Measurements from ENCODE around the gene DLEC1. TPM values are rescaled to one million over a fixed set of nuclear protein-coding genes. Genes with fewer than 3 reads are reported as not detected.

Gene DLEC1
- total RNA-seq, 2 donors from 2014 or later, result 0.52 to 0.56 TPM

DNA sequence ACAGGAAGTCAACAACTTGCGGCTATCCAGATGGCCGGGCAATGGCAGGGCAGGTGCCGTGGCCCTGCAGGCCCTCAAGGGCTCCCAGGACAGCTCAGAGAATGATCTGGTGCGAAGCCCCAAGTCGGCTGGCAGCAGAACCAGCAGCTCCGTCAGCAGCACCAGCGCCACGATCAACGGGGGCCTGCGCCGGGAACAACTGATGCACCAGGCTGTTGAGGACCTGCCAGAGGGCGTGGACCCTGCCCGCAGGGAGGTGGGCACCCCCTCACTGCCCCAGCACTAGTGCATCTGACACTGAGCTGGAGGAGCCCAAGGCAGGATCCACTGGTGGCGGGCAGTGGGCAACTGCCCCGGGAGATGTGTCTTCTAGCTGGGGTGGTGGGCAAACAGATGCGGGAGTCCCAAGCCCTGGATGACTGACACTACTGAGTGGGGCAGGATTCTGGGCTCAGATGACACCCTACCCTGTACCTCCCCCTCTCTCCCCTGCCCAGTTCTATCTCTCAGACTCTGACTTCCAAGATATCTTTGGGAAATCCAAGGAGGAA, 32.5 kb upstream of the DLEC1 start:
- no peak for DNase-seq
- H3K9me3 ChIP-seq, result no peaks in the 10 kb centered on the region
- peaks cover 2% of the 10 kb centered on the region for H3K36me3 ChIP-seq
- no peak overlapping the region for H3K9ac ChIP-seq (ENCODE audit: low read depth in 2 of 2, low read length in 2 of 2)
- no peak overlapping the region for H3K27ac ChIP-seq
- H3K4me1 ChIP-seq, result peaks cover 20% of the 10 kb centered on the region
- no peak overlapping the region for H3K4me3 ChIP-seq
- TF ChIP-seq CTCF (IDR thresholded peaks at IDR 0.05), result no peak
- intact Hi-C loops (cut with DNase I), result no loop called here
- H3K27me3 ChIP-seq, result no peaks in the 10 kb centered on the region

DNA sequence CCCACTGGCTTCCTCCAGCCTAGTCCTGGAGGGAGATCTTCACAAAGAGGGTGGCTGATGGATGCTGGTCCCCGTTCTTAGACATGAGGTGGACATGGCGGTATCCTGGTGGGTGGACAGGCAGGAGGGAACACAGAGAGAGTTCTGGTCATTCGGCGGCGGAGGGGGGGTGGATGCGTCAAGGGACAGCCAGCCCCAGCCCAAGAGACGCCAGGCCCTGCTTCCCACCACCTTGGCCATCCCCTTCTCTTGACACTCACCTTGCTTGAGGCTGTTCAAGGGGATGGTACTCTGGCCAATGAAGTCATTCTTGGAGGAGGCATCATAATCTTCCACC, 31.3 kb upstream of the DLEC1 start:
- Histone ChIP-seq H3K9me3 (no peaks in the 10 kb centered on the region), H3K9ac (ENCODE audit: low read depth in 2 of 2, low read length in 2 of 2) (no peak overlapping the region), H3K27me3 (no peaks in the 10 kb centered on the region), H3K4me3 (no peak overlapping the region), H3K36me3 (no peaks in the 10 kb centered on the region), H3K4me1 (peaks cover 19% of the 10 kb centered on the region), H3K27ac (no peak overlapping the region)
- intact Hi-C loops (cut with DNase I), result no loop called here
- TF ChIP-seq CTCF (IDR thresholded peaks at IDR 0.05), result no peak
- DNase-seq, result no peak

DNA sequence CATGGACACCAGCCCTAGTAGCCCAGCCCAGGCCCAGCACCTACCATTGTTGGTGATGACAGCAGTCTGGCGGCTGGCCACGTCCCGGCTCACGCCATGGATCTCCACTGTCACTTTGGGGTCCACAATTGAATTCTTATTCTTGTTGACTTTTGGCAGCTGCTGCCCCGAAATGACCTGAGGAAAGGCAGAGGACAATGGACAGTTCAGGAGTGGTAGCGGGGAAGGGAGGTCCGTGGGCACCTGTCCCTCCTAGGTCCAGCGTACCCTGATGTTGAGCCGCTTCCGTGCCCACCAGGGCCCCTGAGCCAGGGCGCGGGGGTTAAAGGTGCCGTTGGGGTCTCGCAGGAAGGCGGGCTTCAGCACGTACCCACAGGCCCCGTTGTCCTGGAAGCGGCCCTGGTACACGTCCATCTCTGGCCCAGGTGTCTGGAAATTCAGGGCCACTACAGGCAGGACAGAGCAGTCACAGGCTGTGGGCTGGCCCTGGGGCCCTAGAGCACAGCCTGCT, 30.8 kb upstream of the DLEC1 start:
- no peak overlapping the region for H3K4me3 ChIP-seq
- no peak for DNase-seq
- no peaks in the 10 kb centered on the region for H3K36me3 ChIP-seq
- no peaks in the 10 kb centered on the region for H3K9me3 ChIP-seq
- intact Hi-C loops (cut with DNase I), result no loop called here
- H3K27me3 ChIP-seq, result no peaks in the 10 kb centered on the region
- H3K4me1 ChIP-seq, result peaks cover 15% of the 10 kb centered on the region
- no peak overlapping the region for H3K27ac ChIP-seq
- TF ChIP-seq CTCF (IDR thresholded peaks at IDR 0.05), result no peak
- H3K9ac ChIP-seq (ENCODE audit: low read depth in 2 of 2, low read length in 2 of 2), result no peak overlapping the region

- H3K27me3 ChIP-seq, result no peaks in the 10 kb centered on the region
- no peaks in the 10 kb centered on the region for H3K9me3 ChIP-seq
- no peak overlapping the region for H3K27ac ChIP-seq
- no peak overlapping the region for H3K9ac ChIP-seq (ENCODE audit: low read depth in 2 of 2, low read length in 2 of 2)
- TF ChIP-seq CTCF (IDR thresholded peaks at IDR 0.05), result no peak
- no peak overlapping the region for H3K4me3 ChIP-seq
- H3K36me3 ChIP-seq, result no peaks in the 10 kb centered on the region
- peaks cover 7% of the 10 kb centered on the region for H3K4me1 ChIP-seq
- intact Hi-C loops (cut with DNase I), result no loop called here
- DNase-seq, result no peak
Observed at GRCh38 chr3:38008971-38009580, 29.9 kb upstream of the DLEC1 start.

- no peak for TF ChIP-seq CTCF (IDR thresholded peaks at IDR 0.05)
- Histone ChIP-seq H3K27ac (no peak overlapping the region), H3K9me3 (no peaks in the 10 kb centered on the region), H3K4me1 (peaks cover 6% of the 10 kb centered on the region), H3K36me3 (no peaks in the 10 kb centered on the region), H3K9ac (ENCODE audit: low read depth in 2 of 2, low read length in 2 of 2) (no peak overlapping the region), H3K27me3 (no peaks in the 10 kb centered on the region), H3K4me3 (no peak overlapping the region)
- no peak for DNase-seq
- intact Hi-C loops (cut with DNase I), result no loop called here
Observed at GRCh38 chr3:38009807-38010591, 29.0 kb upstream of the DLEC1 start.
